Vagina (tissue), 2 donors: ENCODE data around the gene RBM44.

ENCODE experiments used
- CTCF ChIP-seq, 3 experiments: fragments of 450-650 bp in 2 of 3; fragments of 200-600 bp in 1 of 3; sonication (generic) in 1 of 3; IDR thresholded peaks; one replicate each; pipeline ENCODE4 v1.5.1; 2017 to 2019; ENCODE audit warnings: antibody characterized with exemption in 3 of 3, mild to moderate bottlenecking in 2 of 3, moderate library complexity in 2 of 3
- POLR2A ChIP-seq, 2 donors: fragments of 450-650 bp; IDR thresholded peaks; one replicate each; pipeline ENCODE4 v1.6.1; 2017; ENCODE audit warnings: antibody characterized with exemption in 2 of 2, mild to moderate bottlenecking in 2 of 2, moderate library complexity in 2 of 2

GRCh38 chr2:237869343-237870102 lies 70.9 kb downstream of the RBM44 start:
- no peak for TF ChIP-seq CTCF (IDR thresholded peaks at IDR 0.05)
- no peak for TF ChIP-seq POLR2A (IDR thresholded peaks at IDR 0.05)
